Purkinje cell (primary cell): Measurements from ENCODE around the gene BPIFA1. TPM values are rescaled to one million over a fixed set of nuclear protein-coding genes. Genes with fewer than 3 reads are reported as not detected.

Source experiments
- polyA plus RNA-seq: library from polyadenylated mRNA; unstranded; fragments of >200 nt; fragmentation: Nextera tagmentation; gene quantifications from 2 replicates; pipeline ENCODE4 v1.2.1, GENCODE V29; 2014

The BPIFA1 gene
- polyA plus RNA-seq = not detected in 2 replicates

DNA sequence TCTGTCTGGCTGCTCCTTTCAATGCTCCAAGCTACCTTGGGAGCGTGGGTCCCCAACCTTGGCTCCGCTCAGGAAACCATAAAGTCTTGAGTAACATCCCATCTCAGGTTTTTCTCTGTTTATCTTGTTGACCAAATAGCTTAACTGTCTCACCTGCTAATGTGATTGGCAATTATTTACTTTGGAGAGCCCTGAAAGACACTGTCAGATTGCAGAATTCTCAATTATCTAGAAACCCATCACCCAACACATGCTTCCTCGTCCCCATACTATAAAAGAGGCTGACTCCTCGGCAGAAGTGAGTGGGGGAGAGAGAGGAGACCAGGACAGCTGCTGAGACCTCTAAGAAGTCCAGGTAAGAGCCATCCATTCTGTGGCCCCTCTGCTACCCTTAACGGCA lies at the start of gene BPIFA1:
BPIFA1 (plus strand) TSS at position 301 of the 400 bp plus-strand sequence. CDS start 1,716 bp downstream, outside the sequence.

DNA sequence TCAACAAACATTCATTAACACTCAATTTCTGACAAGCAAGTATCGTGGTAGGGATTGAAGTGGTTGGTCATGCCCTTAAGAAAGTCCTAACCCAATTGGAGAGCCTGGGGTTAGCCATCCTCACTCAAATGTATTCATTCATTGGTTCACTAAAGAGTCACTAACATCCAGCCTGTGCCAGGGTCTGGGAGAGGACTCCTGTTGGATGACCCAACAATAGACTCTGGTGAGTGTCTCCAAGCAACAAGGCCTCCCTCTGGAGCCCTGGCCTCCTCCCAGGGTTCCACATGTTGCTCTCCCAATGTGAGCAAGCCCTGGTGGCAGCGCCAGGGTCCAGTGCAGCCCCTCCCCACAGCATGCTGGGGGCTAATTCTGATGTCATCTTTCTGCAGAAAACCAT lies 18.7 kb upstream of the BPIFA1 start, which contains the start of gene BPIFA3:
BPIFA3 (plus strand) TSS at position 301 of the 400 bp plus-strand sequence. CDS start 185 bp downstream, outside the sequence.

DNA sequence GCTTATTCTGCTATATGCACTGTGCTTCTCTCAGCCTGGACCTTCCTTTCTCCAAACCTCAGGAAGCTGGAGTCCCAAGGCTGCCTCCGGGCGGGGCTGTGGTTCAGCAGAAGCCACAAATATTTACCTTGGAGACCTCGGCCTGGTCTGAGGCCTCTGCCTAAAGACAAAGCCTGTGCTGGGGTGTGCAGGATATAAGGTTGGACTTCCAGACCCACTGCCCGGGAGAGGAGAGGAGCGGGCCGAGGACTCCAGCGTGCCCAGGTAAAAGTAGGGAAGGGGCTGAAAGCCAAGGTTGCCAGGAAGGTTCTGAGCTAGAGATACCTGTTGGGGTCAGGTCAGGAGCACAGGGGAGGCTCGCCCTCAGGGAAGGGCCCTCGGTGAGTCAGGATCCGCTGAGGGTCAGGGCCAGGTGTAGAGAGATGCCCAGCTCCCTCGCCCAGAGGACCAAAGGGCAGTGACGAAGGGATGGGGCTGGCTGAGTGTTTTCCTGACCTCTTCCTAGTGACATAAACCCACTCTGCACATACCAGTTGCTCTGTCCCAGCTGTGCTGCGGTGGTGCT lies 47.3 kb downstream of the BPIFA1 start, which contains the start of gene BPIFB1:
BPIFB1 (plus strand) TSS at position 224 of the 565 bp plus-strand sequence. CDS start 2,860 bp downstream, outside the sequence.

Other genes with a start within 250 kb of the BPIFA1 start
- not detected in 2 replicates for gene SUN5, start 231.6 kb upstream of the BPIFA1 start, polyA plus RNA-seq
- gene BPIFB2, start 228.3 kb upstream of the BPIFA1 start, polyA plus RNA-seq = not detected in 2 replicates
- not detected in 2 replicates for gene BPIFB6, start 204.3 kb upstream of the BPIFA1 start, polyA plus RNA-seq
- not detected in 2 replicates for gene BPIFB3, start 182.1 kb upstream of the BPIFA1 start, polyA plus RNA-seq
- gene BPIFB4, start 156.4 kb upstream of the BPIFA1 start, polyA plus RNA-seq = not detected in 2 replicates
- not detected in 2 replicates for gene BPIFA2, start 67.8 kb upstream of the BPIFA1 start, polyA plus RNA-seq
- gene BPIFA3, start 18.6 kb upstream of the BPIFA1 start, polyA plus RNA-seq = not detected in 2 replicates
- not detected in 2 replicates for gene BPIFB1, start 47.2 kb downstream of the BPIFA1 start, polyA plus RNA-seq
- 31.7 and 37.6 TPM in 2 replicates for gene CDK5RAP1, start 165.5 kb downstream of the BPIFA1 start, polyA plus RNA-seq
- 4.0 and 5.5 TPM in 2 replicates for gene SNTA1, start 207.8 kb downstream of the BPIFA1 start, polyA plus RNA-seq